HCT116 (cell line): ENCODE measurements around the gene CATSPER4.

Source experiments
- CTCF ChIP-seq, 3 experiments: fragments of 200-600 bp in 1 of 3; sonication (generic) in 1 of 3; IDR thresholded peaks in 2 of 3; conservative IDR thresholded peaks in 1 of 3; 2 replicates each; pipeline ENCODE4 v1.5.1; 2012 to 2017; ENCODE audit warnings: low read depth in 2 of 3, low read length in 2 of 3, antibody characterized with exemption in 1 of 3, borderline replicate concordance in 1 of 3, control low read depth in 1 of 3, mild to moderate bottlenecking in 1 of 3, mixed read lengths in 1 of 3, mixed run types in 1 of 3, moderate library complexity in 1 of 3; ENCODE audit not compliant: insufficient read depth in 1 of 3
- EGR1 ChIP-seq: IDR thresholded peaks from 2 replicates; pipeline ENCODE4 v1.6.1; 2012; ENCODE audit warnings: low read depth

GRCh38 chr1:26203642-26204318, 13.4 kb downstream of the CATSPER4 start:
- TF ChIP-seq CTCF (IDR thresholded peaks at IDR 0.05 in 2 of 3, conservative IDR thresholded peaks at IDR 0.05 in 1 of 3; ENCODE audit: borderline replicate concordance in 1 of 3, insufficient read depth in 1 of 3, low read depth in 2 of 3, low read length in 2 of 3), result peak in 2 of 3 experiments; percentile 12 to 28; a peak in 1 of 6 replicates
- TF ChIP-seq EGR1, result no peak
